RPMI7951 (cell line): Measurements from ENCODE around the gene ARHGAP11B. TPM values are rescaled to one million over a fixed set of nuclear protein-coding genes. Genes with fewer than 3 reads are reported as not detected.

Experiments
- total RNA-seq: library from RNA; depleted of rRNA; stranded (reverse); fragments of >200 nt; shearing (Covaris generic); gene quantifications from 2 replicates; pipeline ENCODE4 v1.2.3, GENCODE V29; 2014; rRNA removed

Gene ARHGAP11B

Other genes with a start within 250 kb of the ARHGAP11B start
- gene CHRFAM7A, start 232.6 kb upstream of the ARHGAP11B start, total RNA-seq, result not detected in 2 replicates
- gene GOLGA8R, start 211.9 kb upstream of the ARHGAP11B start, total RNA-seq, result 0.24 and 0.39 TPM in 2 replicates
- gene GOLGA8Q, start 74.1 kb upstream of the ARHGAP11B start, total RNA-seq, result not detected in 2 replicates
- gene GOLGA8H, start 22.1 kb upstream of the ARHGAP11B start, total RNA-seq, result not detected in 2 replicates